Ovary (tissue), 3 donors: ENCODE measurements around the gene KYNU.
"Not testable (repeated sequence)": the region's sequence is repeated elsewhere in the genome, so short reads cannot be mapped to it uniquely, and the experiment has no call there.

ENCODE experiments used
- EP300 ChIP-seq: sonication (generic); formaldehyde crosslinking; IDR thresholded peaks from one replicate; pipeline ENCODE4 v1.6.1; 2017; ENCODE audit warnings: antibody characterized with exemption
- POLR2A ChIP-seq: fragments of 450-650 bp; IDR thresholded peaks from one replicate; pipeline ENCODE4 v1.6.1; 2017; ENCODE audit warnings: antibody characterized with exemption, mild to moderate bottlenecking, moderate library complexity
- TF ChIP-seq, protein P1 (sequence below), 3 donors: fragments of 450-650 bp in 2 of 3; fragments of 200-600 bp in 1 of 3; IDR thresholded peaks; one replicate each; pipeline versions ENCODE4 v1.5.1 to v1.8.0; 2016 to 2022; ENCODE audit warnings: antibody characterized with exemption in 3 of 3, mild to moderate bottlenecking in 1 of 3
- donor health status: DM: no; HTN: no; CAD: no.

GRCh38 chr2:143074913-143075312, 197.4 kb downstream of the KYNU start:
- TF ChIP-seq, protein P1, sequence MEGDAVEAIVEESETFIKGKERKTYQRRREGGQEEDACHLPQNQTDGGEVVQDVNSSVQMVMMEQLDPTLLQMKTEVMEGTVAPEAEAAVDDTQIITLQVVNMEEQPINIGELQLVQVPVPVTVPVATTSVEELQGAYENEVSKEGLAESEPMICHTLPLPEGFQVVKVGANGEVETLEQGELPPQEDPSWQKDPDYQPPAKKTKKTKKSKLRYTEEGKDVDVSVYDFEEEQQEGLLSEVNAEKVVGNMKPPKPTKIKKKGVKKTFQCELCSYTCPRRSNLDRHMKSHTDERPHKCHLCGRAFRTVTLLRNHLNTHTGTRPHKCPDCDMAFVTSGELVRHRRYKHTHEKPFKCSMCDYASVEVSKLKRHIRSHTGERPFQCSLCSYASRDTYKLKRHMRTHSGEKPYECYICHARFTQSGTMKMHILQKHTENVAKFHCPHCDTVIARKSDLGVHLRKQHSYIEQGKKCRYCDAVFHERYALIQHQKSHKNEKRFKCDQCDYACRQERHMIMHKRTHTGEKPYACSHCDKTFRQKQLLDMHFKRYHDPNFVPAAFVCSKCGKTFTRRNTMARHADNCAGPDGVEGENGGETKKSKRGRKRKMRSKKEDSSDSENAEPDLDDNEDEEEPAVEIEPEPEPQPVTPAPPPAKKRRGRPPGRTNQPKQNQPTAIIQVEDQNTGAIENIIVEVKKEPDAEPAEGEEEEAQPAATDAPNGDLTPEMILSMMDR (IDR thresholded peaks at IDR 0.05), result not testable (repeated sequence)
- TF ChIP-seq EP300, POLR2A: not testable (repeated sequence)
